Anterior cingulate cortex (tissue), 58 donors: ENCODE results near the gene LRP1.

ENCODE experiments used
- DNase-seq, 58 donors: peaks; one replicate each; lab custom pipeline; 2025; lab: John Stamatoyannopoulos, UW

LRP1 gene

GRCh38 chr12:57262126-57262822 lies 134.0 kb downstream of the LRP1 start:
- DNase-seq: no peak
